ENCODE results near the gene GARNL3.

The GARNL3 gene

GRCh38 chr9:127277770-127278169 is 13.2 kb downstream of the GARNL3 start:
- TF ChIP-seq CTCF (IDR thresholded peaks at IDR 0.05; ENCODE audit: insufficient read depth, missing control alignments), result no peak
- no peak for FAIRE-seq
- DNase-seq (ENCODE audit: insufficient read length, low spot score), result no peak

- peak; percentile 32 for FAIRE-seq
- DNase-seq (ENCODE audit: insufficient read length, low spot score), result no peak
- no peak for TF ChIP-seq CTCF (IDR thresholded peaks at IDR 0.05; ENCODE audit: insufficient read depth, missing control alignments)
Observed at GRCh38 chr9:127278372-127278771, 13.8 kb downstream of the GARNL3 start.

GRCh38 chr9:127279717-127280285 is 15.2 kb downstream of the GARNL3 start:
- TF ChIP-seq CTCF (IDR thresholded peaks at IDR 0.05; ENCODE audit: insufficient read depth, missing control alignments), result no peak
- DNase-seq (ENCODE audit: insufficient read length, low spot score) (peak; percentile 16), FAIRE-seq (peak; percentile 91)

- DNase-seq (ENCODE audit: insufficient read length, low spot score), result no peak
- no peak for TF ChIP-seq CTCF (IDR thresholded peaks at IDR 0.05; ENCODE audit: insufficient read depth, missing control alignments)
- FAIRE-seq, result no peak
Observed at GRCh38 chr9:127280880-127281660, 16.5 kb downstream of the GARNL3 start.

- FAIRE-seq (peak; percentile 25), DNase-seq (ENCODE audit: insufficient read length, low spot score) (no peak)
- no peak for TF ChIP-seq CTCF (IDR thresholded peaks at IDR 0.05; ENCODE audit: insufficient read depth, missing control alignments)
Observed at GRCh38 chr9:127281891-127282290, 17.3 kb downstream of the GARNL3 start.

GRCh38 chr9:127282611-127283010 is 18.0 kb downstream of the GARNL3 start:
- no peak for FAIRE-seq

More at GRCh38 chr9:127282611-127283010, 18.0 kb downstream of the GARNL3 start:
- no peak for TF ChIP-seq CTCF (IDR thresholded peaks at IDR 0.05; ENCODE audit: insufficient read depth, missing control alignments)
- DNase-seq (ENCODE audit: insufficient read length, low spot score), result no peak
